CD8-positive, alpha-beta memory T cell (primary cell): ENCODE measurements around the gene ARPC4. TPM values are rescaled to one million over a fixed set of nuclear protein-coding genes. Genes with fewer than 3 reads are reported as not detected.
"Not testable (repeated sequence)": the region's sequence is repeated elsewhere in the genome, so short reads cannot be mapped to it uniquely, and the experiment has no call there.

Experiments
- CTCF ChIA-PET: fragments of 350-600 bp; sonication (Branson Sonifier 250); formaldehyde crosslinking; loops from one replicate; lab custom pipeline; 2021; ENCODE audit warnings: antibody characterized with exemption; lab: Charles Lee
- POLR2A ChIA-PET: fragments of 350-600 bp; sonication (Branson Sonifier 250); formaldehyde crosslinking; loops from one replicate; lab custom pipeline; 2021; ENCODE audit warnings: antibody characterized with exemption; lab: Charles Lee
- DNase-seq, 5 donors: peaks; one replicate each; pipeline versions ENCODE4 v3.0.0 to v3.0.0-alpha.2; 2020 to 2022; ENCODE audit warnings: mixed read lengths in 1 of 5
- H3K27ac ChIP-seq: one replicate; pipeline ENCODE4 v1.7.0; 2013; ENCODE audit warnings: low read depth, mild to moderate bottlenecking, low read length, moderate library complexity
- H3K27me3 ChIP-seq: 2 replicates; pipeline ENCODE4 v1.7.0; 2013; ENCODE audit warnings: low read length, mild to moderate bottlenecking; ENCODE audit not compliant: insufficient read depth, poor library complexity, severe bottlenecking
- H3K36me3 ChIP-seq: 2 replicates; pipeline ENCODE4 v1.7.0; 2013; ENCODE audit warnings: mild to moderate bottlenecking, low read length, moderate library complexity; ENCODE audit not compliant: insufficient read depth
- H3K4me1 ChIP-seq: 2 replicates; pipeline ENCODE4 v1.7.0; 2013; ENCODE audit warnings: mild to moderate bottlenecking, low read length, moderate library complexity; ENCODE audit not compliant: insufficient read depth
- H3K4me3 ChIP-seq: 2 replicates; pipeline ENCODE4 v1.7.0; 2013; ENCODE audit warnings: mild to moderate bottlenecking, low read length
- H3K9me3 ChIP-seq: 2 replicates; pipeline ENCODE4 v1.7.0; 2013; ENCODE audit warnings: mild to moderate bottlenecking, low read length
- H3K27ac Mint-ChIP-seq, 8 donors: one replicate each; pipeline ENCODE4 v1.8.0; 2020 to 2021; ENCODE audit warnings: mixed read lengths in 8 of 8, mild to moderate bottlenecking in 6 of 8, inconsistent platforms in 3 of 8, moderate library complexity in 3 of 8
- H3K27me3 Mint-ChIP-seq, 2 donors: one replicate each; pipeline ENCODE4 v1.8.0; 2020 to 2021; ENCODE audit warnings: mixed read lengths in 2 of 2, mild to moderate bottlenecking in 1 of 2, moderate library complexity in 1 of 2
- H3K36me3 Mint-ChIP-seq, 3 donors: one replicate each; pipeline ENCODE4 v1.8.0; 2020 to 2021; ENCODE audit warnings: mixed read lengths in 3 of 3, inconsistent platforms in 1 of 3, mild to moderate bottlenecking in 1 of 3
- H3K4me1 Mint-ChIP-seq, 3 donors: one replicate each; pipeline ENCODE4 v1.8.0; 2020 to 2021; ENCODE audit warnings: mixed read lengths in 3 of 3, inconsistent platforms in 1 of 3, mild to moderate bottlenecking in 1 of 3
- H3K4me3 Mint-ChIP-seq, 7 donors: one replicate each; pipeline ENCODE4 v1.8.0; 2020 to 2021; ENCODE audit warnings: mixed read lengths in 7 of 7, mild to moderate bottlenecking in 6 of 7, moderate library complexity in 4 of 7, inconsistent platforms in 2 of 7
- H3K9me3 Mint-ChIP-seq, 5 donors: one replicate each; pipeline ENCODE4 v1.8.0; 2020 to 2022; ENCODE audit warnings: mixed read lengths in 5 of 5, mild to moderate bottlenecking in 3 of 5, moderate library complexity in 2 of 5, inconsistent platforms in 1 of 5
- polyA plus RNA-seq: library from polyadenylated mRNA; unstranded; fragments of 300-500 nt; fragmentation: Illumina TruSeq; gene quantifications from one replicate; pipeline ENCODE4 v1.2.3, GENCODE V29; 2021
- total RNA-seq, 2 experiments: library from RNA; stranded (reverse); gene quantifications; one replicate each; pipeline ENCODE4 v1.2.3, GENCODE V29; 2021

ARPC4 gene
- total and polyA plus RNA-seq, 3 experiments from 2014 or later = 277 to 319 (median 309) TPM

GRCh38 chr3:9770276-9770812, 22.5 kb upstream of the ARPC4 start:
- H3K4me1 ChIP-seq = peaks cover 8% of the 10 kb centered on the region
- CTCF ChIA-PET = no interaction called here
- no peak for DNase-seq
- peak overlapping the region; percentile 47 for H3K4me3 ChIP-seq
- H3K36me3 ChIP-seq = no peaks in the 10 kb centered on the region
- no peaks in the 10 kb centered on the region for H3K27me3 ChIP-seq
- Mint-ChIP-seq H3K27me3 (peaks cover 0 to 6% of the 10 kb centered on the region in 2 donors), H3K27ac (peak overlapping the region in 1 of 8 donors; percentile 93), H3K4me1 (peaks cover 15 to 32% (median 18%) of the 10 kb centered on the region in 3 donors), H3K9me3 (no peaks in the 10 kb centered on the region), H3K4me3 (peak overlapping the region in 6 of 7 donors; percentile 35 to 74 (median 58)), H3K36me3 (peaks cover 0 to 3% (median 0%) of the 10 kb centered on the region in 3 donors)
- POLR2A ChIA-PET = interaction anchor here (0.7 kb wide), 1 partner anchor 22 kb away, joined by 7 read pairs; the partner anchor contains the start of gene ARPC4
- no peaks in the 10 kb centered on the region for H3K9me3 ChIP-seq
- no peak overlapping the region for H3K27ac ChIP-seq

DNA sequence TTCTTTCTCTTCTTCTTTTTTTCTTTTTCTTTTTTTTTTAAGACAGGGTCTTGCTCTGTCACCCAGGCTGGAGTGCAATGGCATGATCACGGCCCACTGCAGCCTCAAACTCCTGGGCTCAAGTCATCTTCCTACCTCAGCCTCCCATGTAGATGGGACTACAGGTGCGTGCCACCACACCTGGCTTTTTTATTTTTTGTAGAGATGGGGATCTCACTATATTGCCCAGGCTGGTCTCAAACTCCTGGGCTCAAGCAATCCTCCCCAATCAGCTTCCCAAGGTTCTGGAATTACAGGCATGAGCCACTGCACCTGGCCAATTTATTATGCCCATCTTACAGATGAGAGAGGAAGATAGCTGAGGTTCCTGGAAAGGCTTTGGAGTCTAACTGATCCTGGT, 21.9 kb upstream of the ARPC4 start:
- DNase-seq, H3K27me3 ChIP-seq, H3K27ac ChIP-seq, H3K4me3 ChIP-seq, H3K27me3 Mint-ChIP-seq, H3K36me3 Mint-ChIP-seq, H3K27ac Mint-ChIP-seq, H3K9me3 ChIP-seq, POLR2A ChIA-PET, H3K36me3 ChIP-seq, CTCF ChIA-PET, H3K4me1 ChIP-seq, H3K9me3 Mint-ChIP-seq: not testable (repeated sequence)
- H3K4me3 Mint-ChIP-seq = peak overlapping the region in 5 of 7 donors; percentile 50 to 79 (median 63)
- H3K4me1 Mint-ChIP-seq = peaks cover 15 to 33% (median 18%) of the 10 kb centered on the region in 3 donors

GRCh38 chr3:9776896-9777693, 15.8 kb upstream of the ARPC4 start:
- Histone ChIP-seq H3K9me3 (no peaks in the 10 kb centered on the region), H3K4me1 (peaks cover 46% of the 10 kb centered on the region), H3K27ac (no peak overlapping the region), H3K36me3 (no peaks in the 10 kb centered on the region), H3K27me3 (no peaks in the 10 kb centered on the region), H3K4me3 (no peak overlapping the region)
- peak in 1 of 5 donors; percentile 0 for DNase-seq
- peaks cover 0 to 11% (median 4%) of the 10 kb centered on the region in 3 donors for H3K36me3 Mint-ChIP-seq
- H3K27me3 Mint-ChIP-seq = peaks cover 0 to 2% of the 10 kb centered on the region in 2 donors
- H3K4me1 Mint-ChIP-seq = peaks cover 38 to 48% (median 40%) of the 10 kb centered on the region in 3 donors
- POLR2A ChIA-PET = no interaction called here
- CTCF ChIA-PET = interaction anchor here (1.8 kb wide), 1 partner anchor 31 kb away, joined by 4 read pairs; no protein-coding TSS in a partner anchor
- no peaks in the 10 kb centered on the region for H3K9me3 Mint-ChIP-seq
- H3K4me3 Mint-ChIP-seq = no peak overlapping the region
- H3K27ac Mint-ChIP-seq = peak overlapping the region in 1 of 8 donors; percentile 24

- H3K9me3 Mint-ChIP-seq = no peaks in the 10 kb centered on the region
- no peaks in the 10 kb centered on the region for H3K9me3 ChIP-seq
- no peak overlapping the region for H3K27ac ChIP-seq
- ChIA-PET POLR2A (no interaction called here), CTCF (no interaction called here)
- H3K4me3 Mint-ChIP-seq = no peak overlapping the region
- peaks cover 0 to 17% (median 2%) of the 10 kb centered on the region in 3 donors for H3K36me3 Mint-ChIP-seq
- no peaks in the 10 kb centered on the region for H3K36me3 ChIP-seq
- H3K4me1 ChIP-seq = peaks cover 46% of the 10 kb centered on the region
- H3K27me3 Mint-ChIP-seq = peaks cover 0 to 1% of the 10 kb centered on the region in 2 donors
- no peak overlapping the region for H3K27ac Mint-ChIP-seq
- no peak overlapping the region for H3K4me3 ChIP-seq
- peak in 1 of 5 donors; percentile 23 for DNase-seq
- H3K4me1 Mint-ChIP-seq = peaks cover 40 to 52% (median 42%) of the 10 kb centered on the region in 3 donors
- no peaks in the 10 kb centered on the region for H3K27me3 ChIP-seq
These were observed 15.2 kb upstream of the ARPC4 start for GRCh38 chr3:9777694-9778021.

- H3K9me3 ChIP-seq = no peaks in the 10 kb centered on the region
- H3K27ac ChIP-seq = no peak overlapping the region
- no peaks in the 10 kb centered on the region for H3K27me3 ChIP-seq
- Mint-ChIP-seq H3K4me3 (peak overlapping the region in 1 of 7 donors; percentile 6), H3K27ac (peak overlapping the region in 4 of 8 donors; percentile 57 to 94 (median 82)), H3K27me3 (no peaks in the 10 kb centered on the region), H3K9me3 (no peaks in the 10 kb centered on the region), H3K4me1 (peaks cover 40 to 55% (median 42%) of the 10 kb centered on the region in 3 donors), H3K36me3 (peaks cover 4 to 23% (median 5%) of the 10 kb centered on the region in 3 donors)
- CTCF ChIA-PET = no interaction called here
- POLR2A ChIA-PET = no interaction called here
- no peaks in the 10 kb centered on the region for H3K36me3 ChIP-seq
- no peak overlapping the region for H3K4me3 ChIP-seq
- peaks cover 46% of the 10 kb centered on the region for H3K4me1 ChIP-seq
- peak in 1 of 5 donors; percentile 17 for DNase-seq
These were observed 14.5 kb upstream of the ARPC4 start for GRCh38 chr3:9778143-9779074.

- Histone ChIP-seq H3K27ac (no peak overlapping the region), H3K27me3 (no peaks in the 10 kb centered on the region), H3K36me3 (no peaks in the 10 kb centered on the region), H3K4me1 (peaks cover 46% of the 10 kb centered on the region), H3K4me3 (no peak overlapping the region), H3K9me3 (no peaks in the 10 kb centered on the region)
- peaks cover 40 to 55% (median 42%) of the 10 kb centered on the region in 3 donors for H3K4me1 Mint-ChIP-seq
- H3K27ac Mint-ChIP-seq = peak overlapping the region; percentile 57 to 97 (median 84)
- no peaks in the 10 kb centered on the region for H3K9me3 Mint-ChIP-seq
- H3K4me3 Mint-ChIP-seq = peak overlapping the region in 6 of 7 donors; percentile 42 to 87 (median 61)
- ChIA-PET CTCF (no interaction called here), POLR2A (interaction anchor here (1.4 kb wide), 1 partner anchor 14 kb away, joined by 3 read pairs; the partner anchor contains the start of gene ARPC4)
- H3K36me3 Mint-ChIP-seq = peaks cover 4 to 29% (median 5%) of the 10 kb centered on the region in 3 donors
- DNase-seq = peak in 1 of 5 donors; percentile 25
- no peaks in the 10 kb centered on the region for H3K27me3 Mint-ChIP-seq
These were observed 13.7 kb upstream of the ARPC4 start for GRCh38 chr3:9779075-9779593.

DNA sequence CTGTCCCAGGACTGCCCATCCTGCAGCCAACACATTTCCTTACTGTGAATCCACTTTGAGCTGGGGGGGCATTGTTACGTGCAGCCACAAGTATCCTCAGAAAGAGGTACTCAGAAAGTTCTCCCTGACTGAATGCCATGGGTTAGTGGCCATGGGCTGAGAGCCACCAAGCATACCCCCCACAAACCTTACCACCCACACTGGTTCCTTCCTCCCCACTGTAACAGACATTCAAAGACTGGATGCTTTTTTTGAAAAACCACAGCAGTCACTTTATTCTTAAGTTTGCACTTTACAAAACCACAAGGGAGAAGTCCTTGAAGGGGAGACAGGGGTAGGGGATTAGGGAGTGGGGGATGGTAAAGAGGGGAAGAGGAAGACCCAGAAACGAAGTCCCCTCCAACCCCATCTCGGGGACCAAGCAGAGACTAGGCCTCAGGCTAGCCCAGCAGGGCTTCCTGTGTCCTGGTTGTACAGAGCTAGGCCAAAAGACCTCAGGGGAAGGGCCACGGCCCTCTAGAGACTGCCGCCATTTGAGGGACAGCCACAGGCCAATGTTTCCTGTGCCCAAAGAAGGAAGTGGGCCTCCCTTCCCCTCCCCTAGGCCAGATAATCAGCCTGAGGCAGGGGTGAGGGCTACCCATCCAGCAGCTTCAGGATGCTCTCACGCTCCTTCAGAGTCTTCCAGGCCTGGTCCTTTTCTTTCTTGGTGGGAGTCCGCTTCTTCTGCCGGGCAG, 13.0 kb upstream of the ARPC4 start:
- Mint-ChIP-seq H3K4me1 (peaks cover 40 to 55% (median 42%) of the 10 kb centered on the region in 3 donors), H3K27ac (peak overlapping the region; percentile 57 to 97 (median 88)), H3K4me3 (peak overlapping the region; percentile 12 to 87 (median 50)), H3K36me3 (peaks cover 4 to 34% (median 6%) of the 10 kb centered on the region in 3 donors), H3K9me3 (no peaks in the 10 kb centered on the region), H3K27me3 (no peaks in the 10 kb centered on the region)
- peak in 3 of 5 donors; percentile 47 to 57 (median 50) for DNase-seq
- Histone ChIP-seq H3K27me3 (no peaks in the 10 kb centered on the region), H3K4me3 (peak overlapping the region; percentile 11), H3K27ac (peak overlapping the region; percentile 33), H3K4me1 (peaks cover 46% of the 10 kb centered on the region), H3K9me3 (no peaks in the 10 kb centered on the region), H3K36me3 (peaks cover under 1% of the 10 kb centered on the region)
- CTCF ChIA-PET = interaction anchor here (0.9 to 1.8 kb wide), 3 partner anchors 11 to 28 kb away, joined by 3 to 5 read pairs (median 4); partner anchors contain the start of gene ARPC4
- POLR2A ChIA-PET = interaction anchor here (1.2 to 1.4 kb wide), 2 partner anchors 13 to 383 kb away, joined by 3 to 4 read pairs; partner anchors contain the start of gene ARPC4
